AG09309 (cell line): Measurements from ENCODE around the gene STK11.

Experiments used
- DNase-seq: peaks from one replicate; pipeline ENCODE4 v3.0.0-alpha.2; 2010; ENCODE audit warnings: low read depth
- H3K4me3 ChIP-seq: 2 replicates; pipeline ENCODE4 v1.5.1; 2011; ENCODE audit warnings: mild to moderate bottlenecking, low read depth, low read length, moderate library complexity; ENCODE audit not compliant: control insufficient read depth
- TF ChIP-seq, protein P1 (sequence below): IDR thresholded peaks from 2 replicates; pipeline ENCODE4 v1.5.1; 2011; ENCODE audit warnings: mild to moderate bottlenecking, low read depth, low read length, inconsistent platforms; ENCODE audit not compliant: insufficient read depth, control insufficient read depth; ENCODE audit errors: missing control alignments

Gene STK11

DNA sequence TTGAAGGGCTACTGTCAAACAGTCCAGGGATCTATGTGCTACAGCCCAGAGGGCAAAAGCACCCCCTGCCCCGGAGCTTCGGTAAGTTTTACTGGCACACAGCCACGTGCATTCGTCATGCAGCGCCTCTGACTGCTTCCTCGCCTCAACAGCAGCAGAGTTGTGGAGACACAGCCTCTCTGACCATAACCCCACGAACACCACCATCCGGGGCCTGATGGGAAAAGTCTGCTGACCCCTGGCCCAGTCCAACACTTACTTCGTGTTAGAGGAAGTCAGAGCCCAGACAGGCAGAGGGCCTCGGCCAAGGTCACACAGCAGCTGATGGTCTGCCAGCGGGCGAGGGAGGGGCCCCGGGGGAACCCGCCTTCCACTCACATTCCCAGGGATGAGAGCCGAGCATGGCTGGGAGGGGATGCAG is 27.1 kb downstream of the STK11 start:
- TF ChIP-seq, protein P1, sequence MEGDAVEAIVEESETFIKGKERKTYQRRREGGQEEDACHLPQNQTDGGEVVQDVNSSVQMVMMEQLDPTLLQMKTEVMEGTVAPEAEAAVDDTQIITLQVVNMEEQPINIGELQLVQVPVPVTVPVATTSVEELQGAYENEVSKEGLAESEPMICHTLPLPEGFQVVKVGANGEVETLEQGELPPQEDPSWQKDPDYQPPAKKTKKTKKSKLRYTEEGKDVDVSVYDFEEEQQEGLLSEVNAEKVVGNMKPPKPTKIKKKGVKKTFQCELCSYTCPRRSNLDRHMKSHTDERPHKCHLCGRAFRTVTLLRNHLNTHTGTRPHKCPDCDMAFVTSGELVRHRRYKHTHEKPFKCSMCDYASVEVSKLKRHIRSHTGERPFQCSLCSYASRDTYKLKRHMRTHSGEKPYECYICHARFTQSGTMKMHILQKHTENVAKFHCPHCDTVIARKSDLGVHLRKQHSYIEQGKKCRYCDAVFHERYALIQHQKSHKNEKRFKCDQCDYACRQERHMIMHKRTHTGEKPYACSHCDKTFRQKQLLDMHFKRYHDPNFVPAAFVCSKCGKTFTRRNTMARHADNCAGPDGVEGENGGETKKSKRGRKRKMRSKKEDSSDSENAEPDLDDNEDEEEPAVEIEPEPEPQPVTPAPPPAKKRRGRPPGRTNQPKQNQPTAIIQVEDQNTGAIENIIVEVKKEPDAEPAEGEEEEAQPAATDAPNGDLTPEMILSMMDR: no peak
- H3K4me3 ChIP-seq: no peak overlapping the region
- DNase-seq: no peak

- TF ChIP-seq, protein P1: no peak
- DNase-seq: no peak
These were observed 27.6 kb downstream of the STK11 start for GRCh38 chr19:1233115-1233667.

DNA sequence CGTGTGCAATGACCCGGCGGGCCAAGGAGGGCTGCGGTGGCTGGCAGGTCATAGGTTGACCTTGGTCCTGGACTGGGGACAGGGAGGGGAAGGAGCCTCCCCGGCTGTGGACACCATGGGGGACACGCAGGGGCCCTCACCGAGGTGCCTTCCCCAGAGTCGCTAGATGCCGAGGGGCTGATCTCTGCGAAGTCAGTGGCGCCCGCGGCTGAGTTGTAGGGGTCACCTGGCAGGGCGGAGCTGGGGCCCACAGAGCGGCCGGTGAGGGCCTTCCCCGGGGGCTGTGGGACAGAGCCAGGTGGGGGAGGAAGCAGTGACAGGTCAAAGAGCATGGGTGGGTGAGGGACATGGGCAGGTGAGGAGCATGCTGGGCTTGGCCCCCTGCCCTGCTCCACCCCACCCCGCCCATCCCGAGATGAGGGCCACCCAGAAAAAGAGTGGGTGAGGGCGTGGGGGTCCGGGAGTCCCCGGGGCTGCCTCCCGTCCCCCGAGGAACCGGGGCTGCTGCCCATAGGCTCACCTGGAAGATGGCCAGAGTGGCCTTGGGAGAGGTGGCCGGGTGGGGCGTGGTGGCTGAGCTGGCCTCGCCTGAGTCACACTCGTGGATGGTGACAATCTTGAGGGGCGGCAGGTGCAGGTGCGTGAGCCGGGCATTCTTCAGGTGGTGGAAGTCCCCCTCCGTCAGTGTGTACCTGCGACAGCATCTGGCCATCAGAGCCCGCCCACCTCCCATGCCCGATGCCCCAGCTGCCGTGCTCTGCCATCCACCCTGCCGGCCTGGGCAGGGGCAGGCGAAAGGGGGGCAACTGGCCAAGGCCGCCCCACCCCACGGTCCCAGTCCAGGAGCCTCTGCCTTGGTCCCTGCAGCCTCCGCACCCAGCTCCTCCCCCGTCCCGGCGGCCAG is 28.7 kb downstream of the STK11 start:
- TF ChIP-seq, protein P1: no peak
- no peak for DNase-seq
- H3K4me3 ChIP-seq: no peak overlapping the region

More at GRCh38 chr19:1233115-1233667, 27.6 kb downstream of the STK11 start:
- no peak overlapping the region for H3K4me3 ChIP-seq

- no peak for DNase-seq
- TF ChIP-seq, protein P1: no peak
- H3K4me3 ChIP-seq: no peak overlapping the region
These were observed 29.4 kb downstream of the STK11 start for GRCh38 chr19:1234955-1235380.

DNA sequence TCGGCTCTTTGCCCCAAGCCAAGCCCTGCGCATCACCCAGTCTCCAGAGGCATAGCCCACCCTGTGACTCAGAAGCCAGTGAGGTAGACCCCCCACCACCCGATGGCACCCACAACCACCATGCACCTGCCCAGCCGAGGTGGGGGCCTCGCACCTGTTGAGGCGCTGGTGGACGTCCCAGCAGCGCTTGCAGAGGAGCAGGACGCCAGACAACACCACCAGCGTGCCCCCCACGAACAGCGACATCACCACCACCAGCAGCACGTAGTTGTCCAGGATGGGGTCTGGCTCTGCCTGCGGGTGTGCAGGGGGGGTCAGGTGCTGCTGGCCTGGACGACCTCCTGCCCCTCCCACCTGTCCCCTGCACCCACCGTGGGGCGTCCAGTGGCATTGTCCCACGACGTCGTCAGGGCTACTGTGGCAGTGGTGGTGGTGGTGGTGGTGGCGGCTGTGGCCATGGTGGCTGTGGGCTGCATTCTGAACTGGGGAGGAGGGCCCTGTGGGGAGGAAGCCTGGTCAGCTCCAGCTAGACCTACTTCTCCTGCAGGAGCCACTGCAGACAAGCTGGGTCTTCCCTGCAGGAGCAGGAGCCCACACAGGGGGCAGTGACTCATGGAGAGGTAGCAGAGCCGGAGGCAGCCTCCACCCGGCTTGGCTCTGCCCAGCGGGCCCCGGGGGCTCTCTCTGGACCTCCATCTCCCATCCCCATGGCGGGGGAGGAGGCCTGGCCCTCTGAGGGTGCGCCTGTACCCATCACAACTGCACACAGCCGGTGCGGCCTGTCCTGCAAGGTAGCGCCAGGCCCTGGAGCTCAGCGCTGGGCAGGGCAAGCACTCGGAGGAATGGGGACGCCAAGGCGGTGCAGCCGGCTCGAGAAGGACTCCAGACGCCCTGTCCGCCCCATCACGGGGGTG is 30.3 kb downstream of the STK11 start:
- H3K4me3 ChIP-seq: peak overlapping the region; percentile 46
- TF ChIP-seq, protein P1: no peak
- no peak for DNase-seq

DNA sequence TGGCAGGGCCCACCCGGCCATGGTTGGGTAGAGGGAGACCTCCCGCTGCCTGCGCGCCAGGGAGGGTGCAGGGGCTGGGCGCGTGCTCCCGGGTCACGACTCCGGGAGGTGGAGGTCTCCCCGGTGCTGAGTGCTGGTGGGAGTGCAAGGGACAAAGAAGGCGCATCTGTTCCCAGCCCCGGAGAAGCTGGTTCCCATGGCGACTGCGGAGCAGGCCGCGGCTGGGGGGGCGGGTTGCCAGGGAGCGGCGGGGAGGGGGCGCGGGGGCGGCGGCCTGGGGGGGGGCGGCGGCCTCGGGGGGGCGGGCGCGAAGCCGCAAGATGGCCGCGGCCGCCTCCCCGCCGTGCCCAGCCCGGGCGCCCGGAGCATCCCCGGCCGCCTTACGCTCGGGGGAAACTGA is 31.0 kb downstream of the STK11 start:
- DNase-seq: no peak
- peak overlapping the region; percentile 88 for H3K4me3 ChIP-seq
- TF ChIP-seq, protein P1: no peak
